Brain microvascular endothelial cell (primary cell): ENCODE results near the gene CCR5AS.

Experiments used
- DNase-seq: peaks from one replicate; pipeline ENCODE4 v3.0.0-alpha.2; 2020
- H3K27ac ChIP-seq: fragments of 250-450 bp; sonication (Bioruptor Pico); 2 replicates; pipeline ENCODE4 v1.5.1; 2020; ENCODE audit warnings: mild to moderate bottlenecking, moderate library complexity
- H3K27me3 ChIP-seq: fragments of 250-450 bp; sonication (Bioruptor Pico); replicated peaks from 2 replicates; pipeline ENCODE4 v1.5.1; 2020; ENCODE audit warnings: mild to moderate bottlenecking
- H3K36me3 ChIP-seq: fragments of 250-450 bp; sonication (Bioruptor Pico); replicated peaks from 2 replicates; pipeline ENCODE4 v1.5.1; 2020; ENCODE audit warnings: mild to moderate bottlenecking
- H3K4me3 ChIP-seq: 2 replicates; pipeline ENCODE4 v1.5.1; 2011; ENCODE audit warnings: low read depth, mild to moderate bottlenecking, control low read depth, low read length, moderate library complexity
- in situ Hi-C: cut with HindIII; loops from 2 replicates; pipeline ENCODE4 v1.10.0; 2017; ENCODE audit warnings: low sequenced_read_pairs, low pct_ligation_motif_present
- TF ChIP-seq, protein P1 (sequence below): IDR thresholded peaks from 2 replicates; pipeline ENCODE4 v1.5.1; 2011; ENCODE audit warnings: low read depth, mild to moderate bottlenecking, moderate library complexity, low read length, control low read depth, inconsistent platforms; ENCODE audit errors: missing control alignments

Gene CCR5AS

DNA sequence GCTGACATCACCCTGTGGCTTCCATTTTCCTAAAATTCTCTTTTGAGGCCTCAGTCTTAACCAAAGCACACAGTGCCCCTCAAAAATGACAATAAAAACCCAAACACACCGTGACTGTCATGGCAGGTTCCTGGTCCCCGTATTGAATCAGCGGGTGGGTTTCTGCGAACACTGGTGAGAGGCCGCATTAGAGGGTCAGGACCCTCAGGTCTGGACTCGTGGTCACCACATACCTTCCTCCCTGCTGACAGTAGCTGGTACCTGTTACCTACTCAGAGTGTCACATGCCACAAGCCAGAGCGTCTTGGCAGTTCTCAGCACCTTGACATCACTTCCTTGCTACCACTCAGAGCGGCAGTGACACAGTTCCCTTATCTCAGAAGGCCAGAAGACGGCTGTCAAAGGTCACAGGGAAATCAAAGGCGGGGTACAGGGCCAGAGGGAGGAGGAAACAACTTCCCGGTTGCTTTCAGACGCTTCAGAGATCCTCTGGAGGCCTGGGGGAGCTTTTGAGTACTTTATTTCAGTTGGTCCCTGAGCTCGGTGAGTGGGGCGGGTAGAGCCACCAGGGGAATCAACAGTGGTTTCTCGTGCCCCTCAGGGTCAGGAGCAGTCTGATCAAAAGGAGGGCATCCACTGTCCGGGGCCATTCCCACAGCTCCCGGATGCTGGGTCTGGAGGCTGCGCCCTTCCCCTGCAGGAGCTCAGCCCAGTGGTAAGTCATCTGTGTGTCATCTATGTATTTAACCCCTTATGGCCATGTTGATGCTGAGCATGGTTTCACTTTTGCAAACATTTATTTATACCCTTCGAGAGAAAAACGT, at the start of gene CCR5AS, which contains the start of gene CCRL2:
CCR5AS (minus strand) TSS at position 279 of the 824 bp plus-strand sequence.
CCRL2 (plus strand) TSS at position 472 of the 824 bp plus-strand sequence. CDS start 821 bp downstream, outside the sequence.
- peak; percentile 55 for DNase-seq
- Histone ChIP-seq H3K27ac (peak within 1 kb of the TSS; percentile 53), H3K4me3 (peak within 1 kb of the TSS; percentile 34), H3K36me3 (no peaks in the 10 kb centered on the region), H3K27me3 (no peaks in the 10 kb centered on the region)
- TF ChIP-seq, protein P1, sequence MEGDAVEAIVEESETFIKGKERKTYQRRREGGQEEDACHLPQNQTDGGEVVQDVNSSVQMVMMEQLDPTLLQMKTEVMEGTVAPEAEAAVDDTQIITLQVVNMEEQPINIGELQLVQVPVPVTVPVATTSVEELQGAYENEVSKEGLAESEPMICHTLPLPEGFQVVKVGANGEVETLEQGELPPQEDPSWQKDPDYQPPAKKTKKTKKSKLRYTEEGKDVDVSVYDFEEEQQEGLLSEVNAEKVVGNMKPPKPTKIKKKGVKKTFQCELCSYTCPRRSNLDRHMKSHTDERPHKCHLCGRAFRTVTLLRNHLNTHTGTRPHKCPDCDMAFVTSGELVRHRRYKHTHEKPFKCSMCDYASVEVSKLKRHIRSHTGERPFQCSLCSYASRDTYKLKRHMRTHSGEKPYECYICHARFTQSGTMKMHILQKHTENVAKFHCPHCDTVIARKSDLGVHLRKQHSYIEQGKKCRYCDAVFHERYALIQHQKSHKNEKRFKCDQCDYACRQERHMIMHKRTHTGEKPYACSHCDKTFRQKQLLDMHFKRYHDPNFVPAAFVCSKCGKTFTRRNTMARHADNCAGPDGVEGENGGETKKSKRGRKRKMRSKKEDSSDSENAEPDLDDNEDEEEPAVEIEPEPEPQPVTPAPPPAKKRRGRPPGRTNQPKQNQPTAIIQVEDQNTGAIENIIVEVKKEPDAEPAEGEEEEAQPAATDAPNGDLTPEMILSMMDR = no peak
- in situ Hi-C loops = no loop called here

DNA sequence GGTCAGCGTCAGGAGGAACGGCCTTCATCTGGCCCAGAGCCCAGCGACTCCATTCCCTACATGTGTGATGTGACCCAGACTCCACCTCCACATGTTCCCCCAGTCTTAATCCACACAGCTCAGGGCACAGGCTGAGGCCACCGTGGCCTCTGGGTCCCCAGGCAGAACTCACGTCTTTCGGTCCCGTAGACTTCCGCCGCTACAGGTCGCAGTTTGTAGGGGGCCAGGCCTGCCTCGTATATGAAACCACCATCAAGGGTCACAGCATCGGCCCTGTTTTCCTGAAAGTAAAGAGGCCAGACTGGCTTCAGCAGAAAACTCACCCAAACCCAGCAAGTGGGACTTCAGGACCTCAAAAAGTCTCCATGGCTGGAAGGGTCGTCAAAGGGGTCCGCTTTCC, 49.3 kb upstream of the CCR5AS start:
- DNase-seq = no peak
- Histone ChIP-seq H3K27me3 (peaks cover 18% of the 10 kb centered on the region), H3K36me3 (no peaks in the 10 kb centered on the region), H3K27ac (no peak overlapping the region), H3K4me3 (no peak overlapping the region)
- TF ChIP-seq, protein P1 = no peak
- in situ Hi-C loops = no loop called here

DNA sequence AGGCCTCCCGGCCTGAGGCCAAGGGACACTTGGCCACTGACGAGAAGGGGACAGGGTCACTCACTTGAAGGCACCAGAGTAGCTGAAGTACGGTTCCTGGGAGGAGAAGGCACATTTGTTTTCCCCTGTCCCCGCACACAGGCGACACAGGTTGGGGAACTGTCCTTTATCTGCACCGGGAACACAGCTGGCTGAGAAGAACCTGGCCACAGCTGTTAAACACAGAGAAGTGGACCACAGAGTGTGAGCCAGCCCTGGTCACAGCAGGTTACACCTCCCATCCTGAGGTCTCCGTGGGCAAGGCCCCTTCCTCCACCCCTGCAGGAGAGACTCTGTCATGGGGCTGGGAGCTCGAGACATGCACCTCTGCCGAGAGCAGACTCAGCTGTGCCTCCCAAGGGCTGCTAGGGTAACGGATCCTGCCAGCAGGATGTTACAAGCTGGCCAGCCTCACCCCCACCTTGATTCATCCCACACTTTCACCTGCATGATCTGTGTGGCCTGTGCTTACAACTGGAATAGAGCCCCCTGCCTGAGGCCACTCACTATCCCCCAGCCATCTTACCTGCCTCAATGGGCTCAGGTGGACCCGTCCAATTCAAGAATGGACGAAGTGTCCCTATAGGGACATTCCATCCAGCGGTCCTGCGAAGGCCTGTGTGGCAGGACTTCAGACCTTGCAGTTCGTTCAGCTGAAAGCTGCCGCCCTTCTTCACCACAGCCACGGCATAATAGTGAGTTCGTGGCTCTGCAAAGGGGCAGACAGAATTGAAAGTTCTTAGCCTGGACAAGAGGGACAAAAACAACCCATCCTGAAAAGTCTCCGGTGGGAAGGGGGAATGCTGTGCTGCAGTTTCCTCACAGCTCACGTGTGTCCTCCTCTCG, 48.6 kb upstream of the CCR5AS start:
- Histone ChIP-seq H3K27me3 (peaks cover 18% of the 10 kb centered on the region), H3K27ac (no peak overlapping the region), H3K36me3 (no peaks in the 10 kb centered on the region), H3K4me3 (no peak overlapping the region)
- DNase-seq = no peak
- TF ChIP-seq, protein P1 = no peak
- in situ Hi-C loops = no loop called here

DNA sequence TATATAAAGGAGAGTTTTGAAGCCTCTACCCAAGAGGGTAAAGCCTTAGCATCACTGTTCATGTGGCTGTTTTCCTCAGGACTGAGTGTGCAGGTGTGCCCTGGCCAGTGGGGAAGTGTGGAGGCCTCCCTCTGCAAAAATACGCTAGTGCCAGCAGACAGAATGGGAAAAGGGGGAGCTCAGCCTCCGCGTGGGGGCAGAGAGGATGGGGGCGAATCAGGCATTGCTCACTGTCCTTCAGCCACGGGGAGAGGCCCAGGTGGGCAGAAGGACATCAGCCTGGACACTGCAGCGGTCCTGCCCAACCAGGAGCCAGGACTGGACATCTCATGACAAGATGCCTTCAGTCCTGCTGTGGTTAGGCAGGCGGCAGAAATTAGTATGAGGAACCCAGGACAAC, 47.7 kb upstream of the CCR5AS start:
- in situ Hi-C loops = no loop called here

DNA sequence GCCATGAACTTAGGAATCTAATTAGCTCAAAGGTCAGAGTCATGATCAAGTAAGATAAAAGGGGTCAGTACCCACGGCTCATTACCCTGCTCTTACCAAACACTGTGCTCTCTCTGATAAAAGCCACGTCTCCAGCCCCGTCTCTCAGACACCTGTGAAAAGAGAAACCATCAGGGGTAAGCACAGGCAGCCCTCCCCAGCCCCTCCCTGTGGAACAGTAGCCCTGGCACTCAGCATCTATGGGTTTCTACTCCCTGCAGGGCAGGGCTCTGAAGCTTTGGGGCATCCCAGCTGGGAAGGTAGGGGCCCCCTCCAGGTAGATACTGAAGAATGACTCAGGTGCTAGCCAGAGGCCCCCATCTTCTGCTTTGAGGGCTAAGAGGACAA, 47.3 kb upstream of the CCR5AS start:
- no peak for DNase-seq
- Histone ChIP-seq H3K36me3 (no peaks in the 10 kb centered on the region), H3K27me3 (peaks cover 18% of the 10 kb centered on the region), H3K4me3 (no peak overlapping the region), H3K27ac (no peak overlapping the region)
- in situ Hi-C loops = no loop called here
- TF ChIP-seq, protein P1 = no peak

More for the DNA sequence above, 47.7 kb upstream of the CCR5AS start:
- peaks cover 18% of the 10 kb centered on the region for H3K27me3 ChIP-seq
- no peak for DNase-seq
- no peaks in the 10 kb centered on the region for H3K36me3 ChIP-seq
- H3K4me3 ChIP-seq = no peak overlapping the region
- TF ChIP-seq, protein P1 = no peak
- H3K27ac ChIP-seq = no peak overlapping the region
